Activated CD4-positive, alpha-beta T cell treated with anti-CD3 and anti-CD28 coated beads, Interleukin-2, Interleukin-4, amounts not matched to agents 100 ng/mL and 50 ng/mL, durations not matched to agents 16 hours and 8 hours (primary cell): ENCODE results near the gene GLDC.

Experiments used
- DNase-seq: peaks from one replicate; pipeline ENCODE4 v3.0.0-alpha.2; 2020; ENCODE audit warnings: low spot score

The GLDC gene

DNA sequence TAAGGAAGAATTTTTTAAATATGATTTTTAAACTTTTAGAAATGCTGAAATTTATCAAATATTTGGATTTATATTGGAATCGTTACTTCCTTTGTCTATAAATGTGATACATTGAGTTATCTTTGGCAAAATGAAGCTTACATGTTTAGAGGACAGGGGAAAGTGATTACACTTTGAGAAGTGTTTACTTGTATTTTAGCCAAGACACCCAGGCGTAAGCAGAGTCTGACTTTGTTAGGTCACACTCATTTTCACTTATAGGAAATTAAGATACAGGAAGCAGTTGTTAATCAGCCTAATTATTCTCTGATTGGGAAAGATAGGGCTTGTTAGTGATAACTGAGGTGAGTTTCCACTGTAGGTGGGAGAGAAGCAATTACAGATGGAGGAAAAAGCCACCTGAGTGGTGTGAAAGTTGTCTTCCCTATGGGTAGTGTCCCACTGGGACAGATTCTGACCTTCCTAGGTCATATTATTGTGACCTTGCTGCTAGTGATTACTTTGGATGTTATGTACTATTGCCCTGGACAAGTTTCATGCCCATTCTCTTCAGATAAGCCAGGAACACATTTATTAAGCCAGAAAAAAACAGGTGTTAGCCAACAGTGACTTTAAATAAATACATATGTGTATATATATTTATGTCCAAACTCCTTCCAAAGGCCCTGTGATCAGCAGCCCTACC lies 143.9 kb downstream of the GLDC start:
- no peak for DNase-seq

DNA sequence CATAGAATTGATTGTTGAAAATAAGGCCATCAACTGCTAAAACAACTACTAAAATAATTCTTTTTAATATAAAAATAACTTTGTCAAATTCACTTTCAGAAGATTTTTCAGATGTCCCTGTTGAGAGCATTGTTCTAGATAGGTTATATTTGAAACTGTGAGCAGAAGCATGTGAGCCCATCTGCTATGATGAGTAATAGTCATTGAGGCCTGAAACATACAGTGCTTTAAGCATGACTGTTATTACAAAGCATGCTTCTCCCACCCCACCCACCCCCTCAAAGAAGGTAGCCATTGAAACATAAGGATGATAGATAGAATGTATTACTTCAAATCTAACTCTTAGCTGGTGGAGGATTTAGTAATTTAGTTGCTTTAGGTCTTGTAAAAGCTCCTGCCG lies 146.5 kb downstream of the GLDC start:
- no peak for DNase-seq

DNA sequence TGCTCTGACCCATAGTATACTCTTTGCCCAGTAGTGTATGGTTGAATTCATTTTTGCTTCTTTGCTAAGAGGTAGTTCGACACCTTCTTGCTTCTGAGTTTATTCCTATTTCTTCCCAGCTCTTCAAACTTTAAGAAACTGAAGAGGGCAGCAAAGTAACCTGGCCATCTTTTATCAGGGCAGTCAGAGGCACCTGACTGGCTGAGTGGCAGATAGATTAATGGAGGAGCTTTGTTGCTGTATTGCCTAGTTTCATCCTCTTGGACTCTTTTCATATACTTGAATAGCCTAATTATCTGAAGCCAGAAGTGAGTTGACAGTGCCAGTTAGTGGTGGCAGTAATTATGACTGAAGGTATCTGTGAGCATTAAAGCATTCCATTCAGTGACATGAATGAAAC lies 150.1 kb downstream of the GLDC start:
- DNase-seq = no peak

DNA sequence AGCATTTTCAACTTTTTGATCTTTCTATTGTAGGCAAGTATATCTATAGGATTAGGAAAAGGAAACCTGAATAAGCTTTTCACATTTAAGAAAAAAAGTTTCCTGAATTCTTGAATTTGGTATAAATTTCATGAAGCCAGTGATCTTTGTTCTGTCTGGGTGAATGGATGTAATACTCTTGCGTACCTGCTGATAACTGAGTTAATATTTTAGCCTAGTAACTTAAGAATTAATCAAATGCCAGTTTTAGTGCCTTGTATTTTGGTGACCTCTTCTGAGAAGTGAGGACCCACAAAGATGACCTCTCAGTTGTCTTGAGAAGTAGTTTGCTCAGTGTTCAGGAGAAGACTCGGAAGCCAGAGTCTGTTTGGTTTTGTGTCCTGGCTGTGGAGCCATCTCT lies 154.7 kb downstream of the GLDC start:
- DNase-seq = no peak

DNA sequence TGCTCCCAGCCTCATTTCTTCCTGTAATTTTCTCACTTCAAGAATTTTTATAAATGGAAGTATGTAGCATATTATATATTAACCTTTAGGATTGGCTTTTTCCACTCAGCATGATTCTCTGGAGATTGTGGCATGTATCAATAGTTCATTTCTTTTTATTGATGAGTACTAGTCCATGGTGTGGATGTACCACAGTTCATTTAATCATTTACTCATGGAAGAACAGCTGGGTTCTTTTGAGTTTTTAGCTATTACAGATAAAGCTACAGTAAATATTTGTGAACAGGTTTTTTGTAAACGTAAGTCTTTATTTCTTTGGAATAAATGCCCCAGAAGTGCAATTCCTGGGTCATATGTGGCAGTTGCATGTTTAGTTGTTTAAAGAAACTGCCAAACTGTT lies 156.4 kb downstream of the GLDC start:
- DNase-seq = no peak

DNA sequence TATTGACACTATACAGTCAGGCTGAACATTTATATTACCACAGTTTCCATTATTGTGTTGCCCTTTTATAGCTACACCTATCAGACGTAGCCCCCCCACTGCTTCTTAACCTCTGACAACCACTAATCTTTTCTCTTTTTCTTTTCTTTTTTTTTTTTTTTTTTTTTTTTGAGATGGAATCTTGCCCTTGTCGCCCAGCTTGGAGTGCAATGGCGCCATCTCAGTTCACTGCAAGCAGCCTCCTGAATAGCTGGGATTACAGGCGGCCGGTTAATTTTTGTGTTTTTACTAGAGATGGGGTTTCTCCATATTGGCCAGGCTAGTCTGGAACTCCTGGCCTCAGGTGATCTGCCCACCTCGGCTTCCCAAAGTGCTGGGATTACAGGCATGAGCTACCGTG lies 157.1 kb downstream of the GLDC start:
- no peak for DNase-seq

DNA sequence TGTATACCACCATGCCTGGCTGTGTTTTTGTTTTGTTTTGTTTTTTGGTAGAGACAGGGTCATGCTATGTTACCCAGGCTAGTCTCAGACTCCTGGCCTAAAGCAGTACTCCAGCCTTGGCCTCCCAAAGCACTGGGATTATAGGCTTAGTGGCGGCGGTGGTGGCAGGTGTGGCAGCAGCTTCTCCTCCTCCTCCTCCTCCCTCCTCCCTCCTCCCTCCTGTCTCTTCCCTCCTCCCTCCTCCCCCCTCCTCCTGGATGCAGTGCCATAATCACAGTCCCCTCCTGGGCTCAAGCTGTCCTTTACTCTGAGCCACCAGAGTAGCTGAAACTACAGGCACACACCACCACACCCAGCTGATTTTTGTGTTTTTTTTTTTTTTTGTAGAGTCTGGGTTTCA lies 161.3 kb downstream of the GLDC start:
- no peak for DNase-seq
